Liver (tissue), 9 donors: ENCODE results near the gene CLEC16A. TPM values are rescaled to one million over a fixed set of nuclear protein-coding genes. Genes with fewer than 3 reads are reported as not detected.

Experiments
- DNase-seq: peaks from one replicate; pipeline ENCODE4 v3.0.0-alpha.2; 2017; ENCODE audit warnings: low spot score
- H3K27ac ChIP-seq, 2 donors: one replicate each; pipeline ENCODE4 v1.7.0; 2013; ENCODE audit warnings: inconsistent platforms in 2 of 2, low read length in 2 of 2, control low read depth in 1 of 2, low read depth in 1 of 2, mild to moderate bottlenecking in 1 of 2
- H3K27me3 ChIP-seq, 4 donors: one replicate each; pipeline versions ENCODE4 v1.6.1 to v1.7.0; 2013; ENCODE audit warnings: low read length in 3 of 4, inconsistent platforms in 1 of 4, mild to moderate bottlenecking in 1 of 4, moderate library complexity in 1 of 4; ENCODE audit not compliant: control insufficient read depth in 4 of 4, insufficient read depth in 4 of 4
- H3K36me3 ChIP-seq, 4 donors: one replicate each; pipeline versions ENCODE4 v1.6.1 to v1.7.0; 2013; ENCODE audit warnings: low read length in 3 of 4, mild to moderate bottlenecking in 3 of 4, low read depth in 1 of 4, moderate library complexity in 1 of 4; ENCODE audit not compliant: control insufficient read depth in 4 of 4, insufficient read depth in 3 of 4
- H3K4me1 ChIP-seq, 4 donors: one replicate each; pipeline versions ENCODE4 v1.6.1 to v1.7.0; 2013; ENCODE audit warnings: low read length in 3 of 4, mild to moderate bottlenecking in 3 of 4, moderate library complexity in 1 of 4; ENCODE audit not compliant: control insufficient read depth in 4 of 4, insufficient read depth in 4 of 4
- H3K4me3 ChIP-seq, 3 donors: one replicate each; pipeline versions ENCODE4 v1.6.1 to v1.7.0; 2013; ENCODE audit warnings: low read length in 3 of 3, control low read depth in 1 of 3, low read depth in 1 of 3, mild to moderate bottlenecking in 1 of 3
- H3K9ac ChIP-seq, 2 donors: one replicate each; pipeline ENCODE4 v1.7.0; 2013; ENCODE audit warnings: low read length in 2 of 2, mild to moderate bottlenecking in 2 of 2, moderate library complexity in 2 of 2, control low read depth in 1 of 2, low read depth in 1 of 2
- H3K9me3 ChIP-seq, 4 donors: one replicate each; pipeline versions ENCODE4 v1.6.1 to v1.7.0; 2013; ENCODE audit warnings: low read length in 3 of 4; ENCODE audit not compliant: control insufficient read depth in 4 of 4
- FOXA2 ChIP-seq: IDR thresholded peaks from 2 replicates; pipeline ENCODE4 v1.6.1; 2016; ENCODE audit warnings: antibody characterized with exemption
- HNF4A ChIP-seq, 2 donors: conservative IDR thresholded peaks; 2 replicates each; pipeline ENCODE4 v1.6.1; 2016; ENCODE audit warnings: antibody characterized with exemption in 2 of 2, mild to moderate bottlenecking in 2 of 2
- RAD21 ChIP-seq, 2 donors: IDR thresholded peaks; 2 replicates each; pipeline ENCODE4 v1.6.1; 2016; ENCODE audit warnings: antibody characterized with exemption in 2 of 2, mild to moderate bottlenecking in 2 of 2
- SP1 ChIP-seq: IDR thresholded peaks from 2 replicates; pipeline ENCODE4 v1.6.1; 2018; ENCODE audit warnings: antibody characterized with exemption, mild to moderate bottlenecking
- WGBS: extraction: QIAGEN DNeasy Blood & Tissue Kit; methylation state at CpG from one replicate; pipeline ENCODE4 v1.1.7; 2013; 5-methylcytosine and 5-hydroxymethylcytosine counted together
- polyA plus RNA-seq, 2 donors: library from polyadenylated mRNA; stranded (reverse) in 1 of 2; unstranded in 1 of 2; fragments of 200-250 nt in 1 of 2; fragments of >200 nt in 1 of 2; fragmentation: Nextera tagmentation in 1 of 2; extraction: Ambion mirVana in 1 of 2; gene quantifications; one replicate each; pipeline versions ENCODE4 v1.2.1 to v1.2.3, GENCODE V29; 2013 to 2015
- total RNA-seq, 2 donors: library from RNA; depleted of rRNA; stranded (reverse); fragments of >200 nt; gene quantifications; one replicate each; pipeline ENCODE4 v1.2.3, GENCODE V29; 2014
- TF ChIP-seq, protein P1 (sequence below): IDR thresholded peaks from 2 replicates; pipeline ENCODE4 v1.6.1; 2016; ENCODE audit warnings: antibody characterized with exemption
- TF ChIP-seq, protein P2 (sequence below): fragments of 150-350 bp; IDR thresholded peaks from 2 replicates; pipeline ENCODE4 v1.5.1; 2017; ENCODE audit warnings: improper control_type of control experiment, low read depth, low read length; ENCODE audit not compliant: missing input control
- TF ChIP-seq, protein P3 (sequence below): IDR thresholded peaks from 2 replicates; pipeline ENCODE4 v1.6.1; 2016; ENCODE audit warnings: antibody characterized with exemption
- TF ChIP-seq, protein P4 (sequence below): IDR thresholded peaks from 2 replicates; pipeline ENCODE4 v1.6.1; 2016; ENCODE audit warnings: antibody characterized with exemption
- TF ChIP-seq, protein P5 (sequence below): IDR thresholded peaks from 2 replicates; pipeline ENCODE4 v1.6.1; 2016; ENCODE audit warnings: antibody characterized with exemption, mild to moderate bottlenecking
- donor health status: healthy.
- donor health status: healthy.
- donor health status: healthy.
- donor health status: healthy.
- donor health status: healthy.

The CLEC16A gene
- total and polyA plus RNA-seq, 4 donors, result 9.7 to 23.0 (median 17.4) TPM

DNA sequence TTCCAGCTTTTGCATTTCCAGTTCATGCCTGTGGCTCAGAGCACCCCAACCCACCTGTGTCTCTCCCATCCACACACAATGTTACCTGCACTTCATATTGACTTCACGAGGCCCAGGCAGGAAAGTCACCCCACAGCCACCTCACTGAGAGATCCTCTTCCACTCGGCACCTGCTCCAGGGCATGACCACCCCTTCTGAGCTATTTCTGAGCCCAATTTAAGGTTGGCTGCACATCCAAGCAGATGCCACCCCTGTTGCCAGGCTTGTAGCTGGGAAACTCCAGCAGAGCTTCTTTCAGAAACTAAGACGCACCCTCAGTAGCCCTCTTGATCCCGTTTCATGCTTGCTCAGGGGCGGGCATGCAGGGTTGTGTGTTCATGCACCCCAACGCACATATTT, 223.2 kb downstream of the CLEC16A start:
- peaks cover 0 to 18% (median 7%) of the 10 kb centered on the region in 4 donors for H3K36me3 ChIP-seq
- no peaks in the 10 kb centered on the region for H3K4me1 ChIP-seq
- 98% methylated on average over 6 of the region's 6 CpGs for WGBS
- no peak overlapping the region for H3K4me3 ChIP-seq
- H3K9me3 ChIP-seq, result no peaks in the 10 kb centered on the region
- TF ChIP-seq, protein P1, sequence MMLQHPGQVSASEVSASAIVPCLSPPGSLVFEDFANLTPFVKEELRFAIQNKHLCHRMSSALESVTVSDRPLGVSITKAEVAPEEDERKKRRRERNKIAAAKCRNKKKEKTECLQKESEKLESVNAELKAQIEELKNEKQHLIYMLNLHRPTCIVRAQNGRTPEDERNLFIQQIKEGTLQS, result no peak
- TF ChIP-seq, protein P2, sequence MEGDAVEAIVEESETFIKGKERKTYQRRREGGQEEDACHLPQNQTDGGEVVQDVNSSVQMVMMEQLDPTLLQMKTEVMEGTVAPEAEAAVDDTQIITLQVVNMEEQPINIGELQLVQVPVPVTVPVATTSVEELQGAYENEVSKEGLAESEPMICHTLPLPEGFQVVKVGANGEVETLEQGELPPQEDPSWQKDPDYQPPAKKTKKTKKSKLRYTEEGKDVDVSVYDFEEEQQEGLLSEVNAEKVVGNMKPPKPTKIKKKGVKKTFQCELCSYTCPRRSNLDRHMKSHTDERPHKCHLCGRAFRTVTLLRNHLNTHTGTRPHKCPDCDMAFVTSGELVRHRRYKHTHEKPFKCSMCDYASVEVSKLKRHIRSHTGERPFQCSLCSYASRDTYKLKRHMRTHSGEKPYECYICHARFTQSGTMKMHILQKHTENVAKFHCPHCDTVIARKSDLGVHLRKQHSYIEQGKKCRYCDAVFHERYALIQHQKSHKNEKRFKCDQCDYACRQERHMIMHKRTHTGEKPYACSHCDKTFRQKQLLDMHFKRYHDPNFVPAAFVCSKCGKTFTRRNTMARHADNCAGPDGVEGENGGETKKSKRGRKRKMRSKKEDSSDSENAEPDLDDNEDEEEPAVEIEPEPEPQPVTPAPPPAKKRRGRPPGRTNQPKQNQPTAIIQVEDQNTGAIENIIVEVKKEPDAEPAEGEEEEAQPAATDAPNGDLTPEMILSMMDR, result no peak
- DNase-seq, result no peak
- no peak overlapping the region for H3K9ac ChIP-seq
- H3K27me3 ChIP-seq, result no peaks in the 10 kb centered on the region
- H3K27ac ChIP-seq, result no peak overlapping the region

DNA sequence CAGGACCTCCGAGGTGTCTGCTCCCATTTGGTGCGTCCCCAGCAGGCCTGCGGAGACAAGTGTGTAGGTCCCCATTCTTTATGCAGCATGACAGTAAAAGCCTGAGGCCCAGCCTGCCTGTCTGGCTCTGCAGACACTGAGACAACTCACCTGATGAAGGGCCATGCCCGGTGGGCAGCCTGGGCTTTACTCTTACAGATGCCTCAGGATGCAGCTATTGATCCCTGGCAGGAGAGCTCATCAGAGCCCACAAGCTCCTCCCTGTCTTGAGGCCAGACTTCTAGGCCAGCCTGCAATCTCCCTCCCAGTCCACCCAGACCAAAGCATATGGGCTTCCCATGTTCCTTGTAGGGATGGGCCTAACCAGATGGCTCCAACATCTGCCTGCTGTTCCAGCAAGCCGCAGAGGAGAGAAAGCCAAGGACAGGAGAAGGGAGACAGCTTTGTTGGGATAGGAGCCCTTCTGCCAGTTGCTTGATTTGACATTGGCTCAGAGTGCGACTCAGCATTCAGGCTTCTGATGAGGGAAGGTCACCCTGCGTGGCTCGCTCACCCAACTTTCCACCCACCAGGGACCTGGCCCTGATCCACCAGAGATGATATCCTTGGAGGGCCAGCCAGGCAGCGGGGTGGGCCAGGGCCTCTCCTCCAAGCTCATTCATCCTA, 224.2 kb downstream of the CLEC16A start:
- TF ChIP-seq RAD21 (IDR thresholded peaks at IDR 0.05), result no peak
- TF ChIP-seq, protein P3, sequence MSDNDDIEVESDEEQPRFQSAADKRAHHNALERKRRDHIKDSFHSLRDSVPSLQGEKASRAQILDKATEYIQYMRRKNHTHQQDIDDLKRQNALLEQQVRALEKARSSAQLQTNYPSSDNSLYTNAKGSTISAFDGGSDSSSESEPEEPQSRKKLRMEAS, result no peak
- TF ChIP-seq FOXA2, result no peak
- no peak for TF ChIP-seq SP1
- TF ChIP-seq, protein P1, result no peak
- TF ChIP-seq, protein P4, sequence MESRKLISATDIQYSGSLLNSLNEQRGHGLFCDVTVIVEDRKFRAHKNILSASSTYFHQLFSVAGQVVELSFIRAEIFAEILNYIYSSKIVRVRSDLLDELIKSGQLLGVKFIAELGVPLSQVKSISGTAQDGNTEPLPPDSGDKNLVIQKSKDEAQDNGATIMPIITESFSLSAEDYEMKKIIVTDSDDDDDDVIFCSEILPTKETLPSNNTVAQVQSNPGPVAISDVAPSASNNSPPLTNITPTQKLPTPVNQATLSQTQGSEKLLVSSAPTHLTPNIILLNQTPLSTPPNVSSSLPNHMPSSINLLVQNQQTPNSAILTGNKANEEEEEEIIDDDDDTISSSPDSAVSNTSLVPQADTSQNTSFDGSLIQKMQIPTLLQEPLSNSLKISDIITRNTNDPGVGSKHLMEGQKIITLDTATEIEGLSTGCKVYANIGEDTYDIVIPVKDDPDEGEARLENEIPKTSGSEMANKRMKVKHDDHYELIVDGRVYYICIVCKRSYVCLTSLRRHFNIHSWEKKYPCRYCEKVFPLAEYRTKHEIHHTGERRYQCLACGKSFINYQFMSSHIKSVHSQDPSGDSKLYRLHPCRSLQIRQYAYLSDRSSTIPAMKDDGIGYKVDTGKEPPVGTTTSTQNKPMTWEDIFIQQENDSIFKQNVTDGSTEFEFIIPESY, result no peak
- TF ChIP-seq HNF4A (conservative IDR thresholded peaks at IDR 0.05), result no peak
- TF ChIP-seq, protein P5, sequence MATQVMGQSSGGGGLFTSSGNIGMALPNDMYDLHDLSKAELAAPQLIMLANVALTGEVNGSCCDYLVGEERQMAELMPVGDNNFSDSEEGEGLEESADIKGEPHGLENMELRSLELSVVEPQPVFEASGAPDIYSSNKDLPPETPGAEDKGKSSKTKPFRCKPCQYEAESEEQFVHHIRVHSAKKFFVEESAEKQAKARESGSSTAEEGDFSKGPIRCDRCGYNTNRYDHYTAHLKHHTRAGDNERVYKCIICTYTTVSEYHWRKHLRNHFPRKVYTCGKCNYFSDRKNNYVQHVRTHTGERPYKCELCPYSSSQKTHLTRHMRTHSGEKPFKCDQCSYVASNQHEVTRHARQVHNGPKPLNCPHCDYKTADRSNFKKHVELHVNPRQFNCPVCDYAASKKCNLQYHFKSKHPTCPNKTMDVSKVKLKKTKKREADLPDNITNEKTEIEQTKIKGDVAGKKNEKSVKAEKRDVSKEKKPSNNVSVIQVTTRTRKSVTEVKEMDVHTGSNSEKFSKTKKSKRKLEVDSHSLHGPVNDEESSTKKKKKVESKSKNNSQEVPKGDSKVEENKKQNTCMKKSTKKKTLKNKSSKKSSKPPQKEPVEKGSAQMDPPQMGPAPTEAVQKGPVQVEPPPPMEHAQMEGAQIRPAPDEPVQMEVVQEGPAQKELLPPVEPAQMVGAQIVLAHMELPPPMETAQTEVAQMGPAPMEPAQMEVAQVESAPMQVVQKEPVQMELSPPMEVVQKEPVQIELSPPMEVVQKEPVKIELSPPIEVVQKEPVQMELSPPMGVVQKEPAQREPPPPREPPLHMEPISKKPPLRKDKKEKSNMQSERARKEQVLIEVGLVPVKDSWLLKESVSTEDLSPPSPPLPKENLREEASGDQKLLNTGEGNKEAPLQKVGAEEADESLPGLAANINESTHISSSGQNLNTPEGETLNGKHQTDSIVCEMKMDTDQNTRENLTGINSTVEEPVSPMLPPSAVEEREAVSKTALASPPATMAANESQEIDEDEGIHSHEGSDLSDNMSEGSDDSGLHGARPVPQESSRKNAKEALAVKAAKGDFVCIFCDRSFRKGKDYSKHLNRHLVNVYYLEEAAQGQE, result no peak
- H3K9me3 ChIP-seq, result no peaks in the 10 kb centered on the region
- no peak overlapping the region for H3K9ac ChIP-seq
- no peaks in the 10 kb centered on the region for H3K27me3 ChIP-seq
- no peak for DNase-seq
- 95% methylated on average over 9 of the region's 9 CpGs for WGBS
- peaks cover 0 to 23% (median 7%) of the 10 kb centered on the region in 4 donors for H3K36me3 ChIP-seq
- no peak overlapping the region for H3K27ac ChIP-seq
- no peak overlapping the region for H3K4me3 ChIP-seq
- H3K4me1 ChIP-seq, result no peaks in the 10 kb centered on the region
